AG10803 (cell line): Measurements from ENCODE around the gene HOXB3.
A peak's percentile ranks its signal among the peaks of the same experiment; 100 is the strongest.
"Not testable (repeated sequence)": the region's sequence is repeated elsewhere in the genome, so short reads cannot be mapped to it uniquely, and the experiment has no call there.

ENCODE experiments used
- DNase-seq: peaks from one replicate; pipeline ENCODE4 v3.0.0; 2010; ENCODE audit warnings: low read depth
- H3K4me3 ChIP-seq: 2 replicates; pipeline ENCODE4 v1.5.1; 2011; ENCODE audit warnings: mild to moderate bottlenecking, low read length, control low read depth
- TF ChIP-seq, protein P1 (sequence below): conservative IDR thresholded peaks from 2 replicates; pipeline ENCODE4 v1.5.1; 2011; ENCODE audit warnings: mild to moderate bottlenecking, low read length, control low read depth, inconsistent platforms

The HOXB3 gene

DNA sequence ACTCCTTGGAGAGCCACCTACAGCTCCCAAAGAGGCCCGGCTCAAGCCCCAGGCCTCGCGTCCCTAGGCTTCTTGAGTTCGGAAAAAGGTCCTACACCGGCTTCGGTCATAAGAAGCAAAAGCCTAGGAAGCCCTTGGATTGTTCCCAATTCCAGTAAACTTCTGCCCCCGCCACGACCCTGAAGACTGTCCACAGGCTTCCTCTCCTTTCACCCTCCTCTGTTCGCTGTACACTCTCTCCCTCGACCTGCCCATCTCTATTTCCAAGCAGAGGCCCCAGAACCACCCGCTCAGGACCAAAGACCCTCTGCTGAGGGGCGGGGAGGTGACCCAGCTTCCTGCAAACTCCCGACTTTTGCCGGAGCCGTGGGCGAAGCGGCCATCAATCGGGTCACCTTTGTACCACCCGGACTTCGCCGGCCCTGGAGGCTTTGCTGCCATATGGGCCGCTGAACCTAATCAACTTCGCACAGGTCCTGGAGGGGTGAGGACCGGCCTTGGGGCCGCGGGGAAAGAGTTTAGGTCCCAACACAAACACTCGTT lies 47.9 kb downstream of the HOXB3 start:
- DNase-seq: no peak
- TF ChIP-seq, protein P1, sequence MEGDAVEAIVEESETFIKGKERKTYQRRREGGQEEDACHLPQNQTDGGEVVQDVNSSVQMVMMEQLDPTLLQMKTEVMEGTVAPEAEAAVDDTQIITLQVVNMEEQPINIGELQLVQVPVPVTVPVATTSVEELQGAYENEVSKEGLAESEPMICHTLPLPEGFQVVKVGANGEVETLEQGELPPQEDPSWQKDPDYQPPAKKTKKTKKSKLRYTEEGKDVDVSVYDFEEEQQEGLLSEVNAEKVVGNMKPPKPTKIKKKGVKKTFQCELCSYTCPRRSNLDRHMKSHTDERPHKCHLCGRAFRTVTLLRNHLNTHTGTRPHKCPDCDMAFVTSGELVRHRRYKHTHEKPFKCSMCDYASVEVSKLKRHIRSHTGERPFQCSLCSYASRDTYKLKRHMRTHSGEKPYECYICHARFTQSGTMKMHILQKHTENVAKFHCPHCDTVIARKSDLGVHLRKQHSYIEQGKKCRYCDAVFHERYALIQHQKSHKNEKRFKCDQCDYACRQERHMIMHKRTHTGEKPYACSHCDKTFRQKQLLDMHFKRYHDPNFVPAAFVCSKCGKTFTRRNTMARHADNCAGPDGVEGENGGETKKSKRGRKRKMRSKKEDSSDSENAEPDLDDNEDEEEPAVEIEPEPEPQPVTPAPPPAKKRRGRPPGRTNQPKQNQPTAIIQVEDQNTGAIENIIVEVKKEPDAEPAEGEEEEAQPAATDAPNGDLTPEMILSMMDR: no peak
- H3K4me3 ChIP-seq: peak overlapping the region; percentile 93

DNA sequence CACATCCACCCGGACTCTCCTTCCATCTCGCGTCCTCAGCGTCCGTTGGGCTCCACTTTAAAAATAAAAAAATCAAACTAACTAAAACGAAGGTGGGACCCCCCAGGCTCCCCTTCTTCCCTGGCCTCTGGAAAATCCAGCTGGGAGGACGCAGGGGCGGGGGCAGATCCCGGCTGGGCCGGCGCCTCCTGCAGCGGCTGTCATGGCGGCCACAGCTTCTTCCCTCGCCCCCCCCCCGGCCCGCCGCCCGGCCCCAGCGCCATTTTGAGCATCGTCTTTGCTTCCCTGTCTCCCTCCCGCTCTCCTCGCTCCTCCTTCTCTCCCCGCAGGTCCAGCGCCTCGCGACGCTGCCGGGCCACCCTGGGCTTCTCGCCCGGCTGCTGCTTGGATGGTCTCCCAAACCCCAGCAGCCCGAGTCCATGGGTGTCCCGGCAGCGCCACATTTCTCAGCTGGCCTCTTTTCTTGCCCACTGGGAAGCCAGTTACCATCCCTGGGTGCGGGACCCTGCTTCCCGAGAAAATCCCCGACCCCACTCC lies 48.4 kb downstream of the HOXB3 start:
- TF ChIP-seq, protein P1: no peak
- DNase-seq: peak; percentile 89
- peak overlapping the region; percentile 93 for H3K4me3 ChIP-seq

DNA sequence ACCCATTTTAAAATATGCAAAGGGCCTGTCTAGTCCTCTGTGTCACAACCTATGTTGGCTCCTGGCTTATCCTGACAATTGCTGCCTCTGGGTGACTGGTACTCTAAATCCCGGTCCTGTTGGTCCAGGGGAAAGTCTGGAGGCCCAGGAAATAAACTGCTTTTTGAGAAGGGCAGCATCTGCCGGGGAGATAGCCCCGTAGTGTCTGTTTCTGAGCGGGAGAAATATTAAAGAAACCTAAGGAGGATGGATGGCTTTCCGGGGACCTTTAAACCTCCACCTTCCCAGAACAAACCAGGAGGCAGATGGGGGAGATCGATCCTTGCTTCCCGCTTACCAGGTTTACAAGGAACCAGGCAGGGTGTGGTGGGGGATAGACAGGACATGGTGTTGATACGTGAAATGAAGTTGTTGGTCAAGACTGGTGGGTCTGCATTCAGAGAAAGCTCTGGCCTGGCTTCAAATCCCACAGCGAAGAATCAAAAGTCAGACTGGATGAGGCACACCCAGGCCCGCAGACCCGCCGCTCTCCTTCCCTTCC lies 48.9 kb downstream of the HOXB3 start:
- peak overlapping the region; percentile 93 for H3K4me3 ChIP-seq
- TF ChIP-seq, protein P1: no peak
- no peak for DNase-seq

DNA sequence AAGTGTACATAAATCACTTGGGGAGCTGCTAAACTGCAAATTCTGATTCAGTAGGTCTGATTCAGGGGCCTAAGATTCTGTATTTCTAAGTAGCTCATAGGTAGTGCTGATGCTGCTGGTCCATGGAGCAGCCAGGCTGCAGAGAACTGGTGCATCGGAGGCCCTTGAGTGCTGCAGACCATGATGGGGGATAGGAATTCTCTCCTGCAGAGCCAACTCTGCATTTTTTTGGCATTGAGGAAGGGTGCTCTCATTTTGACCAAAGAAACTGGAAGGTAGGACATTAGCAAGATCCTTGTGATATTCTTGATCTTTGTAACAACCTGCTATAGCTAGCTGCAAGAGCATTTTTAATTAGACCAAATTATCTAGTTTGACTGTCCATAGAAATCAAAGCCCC lies 49.8 kb downstream of the HOXB3 start:
- DNase-seq: no peak
- TF ChIP-seq, protein P1: no peak
- H3K4me3 ChIP-seq: no peak overlapping the region

DNA sequence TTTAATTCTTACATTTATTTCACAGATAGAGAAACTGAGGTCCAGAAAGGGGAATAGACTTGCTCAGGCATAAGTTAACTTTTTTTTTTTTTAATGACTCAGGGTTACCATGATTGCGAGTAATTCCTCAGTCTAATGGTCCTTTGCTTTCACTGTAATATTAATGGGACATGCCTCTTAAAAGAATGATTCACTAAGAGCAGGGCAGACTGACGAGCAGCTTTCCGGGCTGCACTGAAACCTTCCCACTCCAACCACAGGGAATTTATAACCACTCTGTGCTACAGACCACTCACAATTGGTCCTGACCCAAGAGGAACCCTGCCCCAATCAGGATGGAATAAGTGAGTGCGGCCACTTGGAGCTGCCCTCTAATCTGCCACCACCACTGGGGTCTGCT lies 50.9 kb downstream of the HOXB3 start:
- peak; percentile 85 for DNase-seq
- H3K4me3 ChIP-seq: no peak overlapping the region
- TF ChIP-seq, protein P1: no peak

DNA sequence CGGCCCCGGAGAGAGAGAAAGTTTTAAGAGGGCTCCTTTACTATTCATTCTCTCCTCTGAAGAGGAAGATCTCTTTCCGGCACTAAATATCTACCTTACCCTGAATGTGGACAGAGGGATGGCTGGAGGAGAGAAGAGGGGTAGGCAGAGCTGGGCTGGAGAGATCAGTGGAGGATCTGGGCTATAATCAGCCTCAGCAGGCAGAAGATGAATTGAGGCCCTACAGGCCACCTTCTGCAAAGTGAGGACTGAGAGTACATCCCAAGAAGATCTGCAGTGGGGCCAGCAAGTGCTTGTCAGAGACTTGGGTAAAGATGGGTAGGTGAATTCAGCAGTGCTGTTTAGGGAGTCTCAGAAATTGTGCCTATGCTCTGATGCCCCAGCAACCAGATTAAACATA lies 52.7 kb downstream of the HOXB3 start:
- no peak overlapping the region for H3K4me3 ChIP-seq
- TF ChIP-seq, protein P1: no peak
- DNase-seq: no peak

DNA sequence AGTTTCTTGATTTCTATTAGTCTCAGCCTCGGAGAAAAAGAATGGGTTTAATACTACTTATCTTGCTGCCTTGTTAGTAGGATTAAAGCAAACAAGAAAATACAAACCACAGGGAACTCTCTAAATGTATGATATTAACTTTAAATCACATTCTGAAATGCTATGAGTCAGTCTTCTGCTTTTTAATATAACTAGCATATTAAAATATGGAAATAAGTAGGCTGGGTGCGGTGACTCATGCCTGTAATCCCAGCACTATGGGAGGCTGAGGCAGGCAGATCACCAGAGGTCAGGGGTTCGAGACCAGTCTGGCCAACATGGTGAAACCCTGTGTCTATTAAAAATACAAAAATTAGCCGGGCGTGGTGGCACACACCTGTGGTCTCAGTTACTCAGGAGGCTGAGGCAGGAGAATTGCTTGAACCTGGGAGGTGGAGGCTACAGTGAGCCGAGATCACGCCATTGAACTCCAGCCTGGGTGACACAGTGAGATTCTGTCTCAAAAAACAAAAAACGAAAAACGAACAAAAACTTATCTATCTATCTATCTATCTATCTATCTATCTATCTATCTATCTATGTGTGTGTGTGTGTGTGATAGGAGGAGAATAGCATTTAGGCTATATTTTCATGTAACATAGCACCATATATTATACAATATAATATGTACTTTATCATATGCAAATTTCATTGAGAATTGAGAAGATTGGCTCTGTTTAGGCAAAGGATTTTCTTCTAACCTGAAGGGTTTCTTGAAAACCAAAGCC lies 54.1 kb downstream of the HOXB3 start:
- H3K4me3 ChIP-seq: not testable (repeated sequence)

More for the DNA sequence above, 54.1 kb downstream of the HOXB3 start:
- not testable (repeated sequence) for DNase-seq
